HS-5 (cell line): Measurements from ENCODE around the gene KIF27.
"Not testable (repeated sequence)": the region's sequence is repeated elsewhere in the genome, so short reads cannot be mapped to it uniquely, and the experiment has no call there.

Source experiments
- DNase-seq: peaks from one replicate; pipeline ENCODE4 v3.0.0-alpha.2; 2012; ENCODE audit warnings: low read depth

Gene KIF27

DNA sequence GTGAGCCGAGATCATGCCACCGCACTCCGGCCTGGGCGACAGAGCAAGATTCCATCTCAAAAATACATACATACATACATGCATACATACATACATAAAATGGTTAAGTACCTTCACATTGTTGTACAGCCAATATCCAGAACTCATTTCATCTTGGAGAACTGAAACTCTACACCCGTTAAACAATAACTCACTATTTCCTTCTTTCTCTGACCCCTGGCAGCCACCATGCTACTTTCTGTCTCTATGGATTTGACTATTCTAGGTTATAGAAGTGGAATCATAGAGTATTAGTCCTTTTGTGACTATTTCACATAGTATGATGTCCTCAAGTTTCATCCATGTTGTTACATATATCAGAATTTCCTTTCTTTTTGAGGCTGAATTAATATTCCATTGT is 9.6 kb upstream of the KIF27 start:
- no peak for DNase-seq

- DNase-seq: no peak
Measured at GRCh38 chr9:83927591-83927990, 6.4 kb upstream of the KIF27 start.

DNA sequence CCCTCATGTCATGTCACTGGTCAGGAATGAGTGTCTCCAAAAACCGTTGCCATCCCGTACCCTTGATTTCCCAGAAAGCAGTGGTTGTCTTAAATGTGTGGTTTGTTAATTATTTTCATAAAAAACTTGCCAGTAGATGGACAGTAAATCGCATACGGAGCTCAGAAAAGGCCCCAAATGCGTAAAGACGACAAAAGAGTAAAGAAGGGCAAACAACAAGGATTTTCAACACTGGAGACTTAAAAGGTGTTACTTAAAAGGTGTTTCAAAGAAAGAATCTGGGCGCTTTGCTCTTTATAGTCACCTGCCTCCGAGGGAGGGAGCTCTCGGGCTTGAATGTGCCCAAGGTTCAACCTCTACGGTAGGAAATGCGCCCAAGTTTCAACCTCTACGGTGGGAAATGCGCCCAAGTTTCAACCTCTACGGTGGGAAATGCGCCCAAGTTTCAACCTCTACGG is 734 bp downstream of the KIF27 start:
- DNase-seq: no peak

DNA sequence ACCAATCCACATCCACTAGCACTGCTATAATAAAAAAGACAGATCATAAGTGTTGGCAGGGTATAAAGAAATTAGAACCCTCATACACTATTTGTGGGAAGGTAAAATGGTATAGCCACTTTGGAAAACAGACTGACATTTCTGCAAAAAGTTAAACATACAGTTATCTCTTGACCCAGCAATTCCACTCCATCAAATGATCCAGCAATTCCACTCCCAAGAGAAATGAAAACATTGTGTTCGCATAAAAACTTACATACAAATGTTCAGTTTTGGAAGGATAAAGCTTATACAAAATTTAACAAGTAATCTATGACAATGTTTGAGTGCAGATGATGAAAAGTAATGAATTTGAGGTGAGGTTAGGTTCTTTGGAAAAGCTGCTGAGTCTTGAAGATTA is 2.1 kb downstream of the KIF27 start:
- no peak for DNase-seq

- not testable (repeated sequence) for DNase-seq
Measured at GRCh38 chr9:83912194-83912593, 9.0 kb downstream of the KIF27 start.

GRCh38 chr9:83906144-83906543 is 15.1 kb downstream of the KIF27 start:
- no peak for DNase-seq

DNA sequence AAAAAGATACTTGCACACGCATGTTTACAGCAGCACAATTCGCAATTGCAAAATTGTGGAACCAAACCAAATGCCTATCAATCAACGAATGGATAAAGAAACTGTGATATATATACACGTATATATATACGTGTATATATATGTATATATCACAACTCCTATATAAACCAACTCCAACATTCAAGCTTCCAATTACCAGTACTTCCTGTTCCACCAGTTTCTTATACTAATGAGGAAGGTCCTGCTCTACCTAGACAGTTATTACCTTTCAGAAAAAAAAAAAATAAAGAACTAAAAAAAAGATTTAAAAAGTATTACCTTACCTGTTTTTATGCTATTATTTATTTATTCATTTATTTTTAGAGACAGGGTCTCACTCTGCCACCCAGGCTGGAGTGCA is 20.6 kb downstream of the KIF27 start:
- not testable (repeated sequence) for DNase-seq

GRCh38 chr9:83894301-83894700 is 26.9 kb downstream of the KIF27 start:
- DNase-seq: not testable (repeated sequence)

- DNase-seq: not testable (repeated sequence)
Measured at GRCh38 chr9:83886498-83886897, 34.7 kb downstream of the KIF27 start.

GRCh38 chr9:83885559-83886240 is 35.5 kb downstream of the KIF27 start:
- peak; percentile 84 for DNase-seq

GRCh38 chr9:83881687-83882408 is 39.4 kb downstream of the KIF27 start:
- DNase-seq: not testable (repeated sequence)

DNA sequence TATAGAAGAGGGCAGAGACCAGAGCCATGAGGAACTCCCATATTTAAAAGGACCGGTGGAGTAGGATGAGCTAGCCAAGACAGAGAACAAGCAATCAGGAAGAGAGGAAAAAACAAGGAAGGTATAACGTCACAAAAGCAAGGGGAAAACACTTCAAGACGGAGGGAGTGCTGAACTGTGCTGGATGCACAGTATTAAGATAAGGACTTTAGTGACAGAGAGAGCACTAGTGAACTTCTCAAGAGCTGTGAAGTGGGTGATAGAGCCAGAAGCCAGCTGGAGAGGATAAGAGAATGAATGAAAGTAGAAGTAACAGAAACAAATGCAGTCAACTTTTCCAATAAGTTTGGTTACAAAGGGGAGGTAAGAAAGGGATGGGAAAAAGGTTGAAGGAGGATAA is 45.7 kb downstream of the KIF27 start:
- not testable (repeated sequence) for DNase-seq

- DNase-seq: not testable (repeated sequence)
Measured at GRCh38 chr9:83849895-83850294, 71.3 kb downstream of the KIF27 start.

GRCh38 chr9:83837070-83837643 is 84.1 kb downstream of the KIF27 start:
- DNase-seq: not testable (repeated sequence)

GRCh38 chr9:83830426-83831071 is 90.7 kb downstream of the KIF27 start:
- DNase-seq: not testable (repeated sequence)

DNA sequence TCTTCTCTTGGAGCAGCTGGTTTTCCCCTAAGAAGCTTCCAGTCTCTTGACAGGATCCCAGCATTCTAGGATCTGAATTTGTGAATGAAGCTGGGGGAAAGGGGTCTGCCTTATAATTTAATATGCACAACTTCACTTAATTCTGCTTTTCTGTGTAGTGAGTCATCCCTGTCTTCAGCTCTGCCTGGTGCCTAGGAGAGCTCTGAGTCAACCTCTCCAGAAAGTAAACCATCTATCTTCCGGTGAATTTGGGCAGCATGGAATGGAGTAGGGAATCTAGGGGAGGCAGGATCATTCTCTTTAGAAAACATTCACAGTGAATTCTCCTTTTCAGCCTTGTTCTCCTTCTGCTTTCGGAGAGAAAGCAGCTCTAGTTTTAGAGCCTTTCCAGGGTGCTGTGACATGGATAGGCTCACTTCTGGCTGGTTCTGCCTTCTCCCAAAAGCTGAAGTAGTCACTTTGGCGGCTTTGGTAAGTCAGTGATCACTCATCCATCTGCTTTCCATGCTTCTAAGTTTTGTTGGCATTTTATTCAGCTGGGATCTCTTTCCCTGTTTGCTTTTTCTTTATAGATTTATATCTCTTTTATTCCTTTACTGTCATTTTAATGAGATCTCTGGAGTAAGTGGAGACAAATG is 96.1 kb downstream of the KIF27 start:
- not testable (repeated sequence) for DNase-seq

DNA sequence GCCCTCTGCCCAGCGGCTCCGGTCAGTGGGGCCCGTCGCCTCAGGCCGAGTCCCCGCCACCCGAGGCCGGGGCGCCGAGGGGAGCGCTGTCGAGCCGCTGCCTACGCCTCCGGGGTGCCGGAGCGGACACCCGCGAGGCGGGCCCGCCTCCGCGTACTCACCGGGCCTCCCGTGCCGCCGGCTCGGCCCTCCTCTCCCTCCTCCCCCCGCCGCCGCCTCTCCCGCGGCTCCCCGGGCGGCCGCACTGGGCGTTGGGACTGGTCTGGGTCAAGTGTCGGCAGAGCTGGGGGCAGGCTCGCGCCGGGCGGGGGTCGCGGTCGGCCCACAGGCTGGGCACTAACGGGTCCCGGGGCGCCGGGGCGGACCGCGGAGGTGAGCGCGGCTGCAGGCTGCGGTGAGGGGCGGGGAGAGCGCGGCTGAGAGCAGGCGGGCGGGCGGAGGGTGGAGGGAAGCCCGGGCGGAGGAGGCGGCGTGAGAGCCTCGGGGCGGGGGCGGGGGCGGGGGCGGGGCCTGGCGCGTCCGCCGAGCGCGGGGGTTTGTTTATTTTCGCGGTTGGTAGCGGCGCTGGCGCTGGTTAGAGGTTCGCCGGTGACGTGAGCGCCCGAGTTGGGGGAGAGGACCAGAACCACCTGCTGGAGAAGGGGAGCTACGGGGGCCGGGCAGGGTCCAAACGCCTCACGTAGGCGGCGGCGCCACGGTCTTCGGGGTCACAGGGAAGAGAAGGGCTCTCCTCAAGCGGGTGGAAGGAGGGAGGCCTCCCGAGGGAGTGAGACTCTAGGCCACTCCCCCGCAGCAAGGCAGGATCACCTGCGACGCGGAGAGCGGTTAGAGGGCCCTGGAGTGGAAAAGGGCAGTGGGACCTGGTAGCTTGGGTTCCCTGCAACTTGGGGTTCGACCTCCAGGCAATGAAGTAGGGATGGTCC is 103.6 kb downstream of the KIF27 start, which contains the start of gene GKAP1:
Gene GKAP1, minus strand, starts transcription at position 414 of the 923 bp plus-strand sequence. CDS start 11,252 bp downstream, outside the sequence.
- not testable (repeated sequence) for DNase-seq

- DNase-seq: not testable (repeated sequence)
Measured at GRCh38 chr9:83817011-83817355, 104.2 kb downstream of the KIF27 start.

GRCh38 chr9:83815120-83815519 is 106.1 kb downstream of the KIF27 start:
- DNase-seq: not testable (repeated sequence)

DNA sequence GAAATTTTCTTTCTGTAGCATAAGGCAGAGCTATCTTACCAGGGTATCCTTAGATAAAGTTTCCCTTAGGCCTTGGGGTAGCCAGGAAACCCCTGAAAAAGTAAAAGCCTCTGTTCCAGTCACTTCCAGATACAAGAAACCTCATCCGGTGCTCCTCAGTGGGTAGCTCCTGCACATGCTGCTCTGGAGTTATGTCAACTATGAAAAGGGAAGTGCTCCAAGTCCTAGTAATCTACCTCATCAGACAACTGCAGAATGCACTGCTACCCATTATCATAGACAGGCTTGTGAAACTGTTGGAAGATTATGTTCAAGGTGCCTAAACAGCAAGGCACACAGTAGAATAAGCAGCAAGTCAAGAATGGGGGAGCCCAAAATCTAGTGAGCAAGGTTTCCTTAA is 112.0 kb downstream of the KIF27 start:
- DNase-seq: not testable (repeated sequence)

DNA sequence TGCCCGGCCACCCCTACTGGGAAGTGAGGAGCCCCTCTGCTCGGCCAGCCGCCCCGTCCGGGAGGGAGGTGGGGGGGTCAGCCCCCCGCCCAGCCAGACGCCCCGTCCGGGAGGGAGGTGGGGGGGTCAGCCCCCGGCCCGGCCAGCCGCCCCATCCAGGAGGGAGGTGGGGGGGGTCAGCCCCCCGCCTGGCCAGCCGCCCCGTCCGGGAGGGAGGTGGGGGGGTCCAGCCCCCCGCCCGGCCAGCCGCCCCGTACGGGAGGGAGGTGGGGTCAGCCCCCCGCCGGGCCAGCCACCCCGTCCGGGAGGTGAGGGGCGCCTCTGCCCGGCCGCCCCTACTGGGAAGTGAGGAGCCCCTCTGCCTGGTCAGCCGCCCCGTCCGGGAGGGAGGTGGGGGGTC is 116.8 kb downstream of the KIF27 start:
- DNase-seq: not testable (repeated sequence)
